ENCODE measurements around the gene EIF3K. TPM values are rescaled to one million over a fixed set of nuclear protein-coding genes. Genes with fewer than 3 reads are reported as not detected.

EIF3K gene
- total RNA-seq, 1 experiment from 2014 or later = 2,011 TPM

DNA sequence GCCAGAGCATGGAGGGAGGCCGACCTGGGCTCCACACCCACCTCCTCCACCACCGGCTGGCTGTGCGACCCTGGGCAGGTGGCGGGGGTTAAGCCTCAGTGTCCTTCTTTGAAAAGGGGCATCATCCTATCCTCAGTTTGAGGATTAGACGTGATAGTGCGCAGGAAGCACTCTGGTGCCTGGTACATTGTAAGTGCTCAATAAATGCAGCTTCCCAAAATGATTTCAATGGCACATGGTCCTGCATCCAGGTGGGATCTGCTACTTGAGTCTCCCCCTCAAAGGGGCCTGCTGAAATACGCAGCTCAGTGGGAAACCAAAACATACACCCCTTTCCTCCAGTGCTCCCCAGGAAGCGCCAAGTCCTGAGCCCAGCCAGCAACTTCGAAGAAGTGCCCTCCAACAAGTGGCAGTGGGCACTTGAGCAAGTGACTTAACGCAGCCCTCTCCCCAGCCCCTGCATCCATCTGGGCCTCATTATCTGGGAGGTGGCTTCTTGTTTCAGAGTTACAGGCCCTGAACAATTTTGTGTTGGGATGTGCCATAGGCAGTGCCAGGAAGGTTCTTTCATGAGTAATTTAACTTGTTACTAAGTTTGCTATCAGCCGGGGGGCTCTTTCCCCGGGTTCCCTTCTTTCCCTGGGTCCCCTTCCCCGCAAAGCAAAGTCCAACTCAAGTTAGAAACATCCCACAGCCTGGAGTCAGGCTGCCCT lies 46.4 kb downstream of the EIF3K start:
- Histone ChIP-seq H3K4me3 (ENCODE audit: low read depth in 2 of 2, low read length in 2 of 2) (no peak overlapping the region; a peak in 1 of 4 replicates), H3K27ac (ENCODE audit: low read length) (peak overlapping the region; percentile 96), H3K36me3 (ENCODE audit: control insufficient read depth, insufficient read depth, low read length) (peaks cover 16% of the 10 kb centered on the region), H3K9me3 (ENCODE audit: control insufficient read depth, insufficient read depth, low read depth, low read length) (no peaks in the 10 kb centered on the region), H3K4me1 (ENCODE audit: control insufficient read depth, insufficient read depth, low read length) (peaks cover 100% of the 10 kb centered on the region), H3K27me3 (ENCODE audit: control insufficient read depth, insufficient read depth, low read length) (no peaks in the 10 kb centered on the region)
- CTCF ChIA-PET = interaction anchor here (0.6 to 0.8 kb wide), 2 partner anchors 31 to 118 kb away, joined by 4 to 5 read pairs; no protein-coding TSS in a partner anchor
- POLR2A ChIA-PET = interaction anchor here (0.6 to 3.7 kb wide), 6 partner anchors 16 to 60 kb away, joined by 3 to 23 read pairs (median 6); partner anchors contain the start of gene ACTN4
- ATAC-seq (no peak), DNase-seq (ENCODE audit: low read depth, low spot score) (no peak)
- in situ Hi-C loops (cut with HindIII; ENCODE audit: low pct_unique_long_range_greater_than_20kb, low sequenced_read_pairs) = loop anchor here (25.0 kb wide), 2 partner anchors 1122 to 1672 kb away; partner anchors contain the start of genes C19orf47, LEUTX and PLD3
- intact Hi-C loops (cut with micrococcal nuclease; ENCODE audit: unreplicated experiment) = no loop called here
- TF ChIP-seq TCF7L2 (IDR thresholded peaks at IDR 0.05; ENCODE audit: low read depth, low read length) (no peak), POLR2AphosphoS5 (IDR thresholded peaks at IDR 0.05; ENCODE audit: low read depth, low read length) (no peak), SIN3A (IDR thresholded peaks at IDR 0.05; ENCODE audit: borderline replicate concordance, insufficient read depth, low read depth, low read length) (no peak)
- TF ChIP-seq, protein P1, sequence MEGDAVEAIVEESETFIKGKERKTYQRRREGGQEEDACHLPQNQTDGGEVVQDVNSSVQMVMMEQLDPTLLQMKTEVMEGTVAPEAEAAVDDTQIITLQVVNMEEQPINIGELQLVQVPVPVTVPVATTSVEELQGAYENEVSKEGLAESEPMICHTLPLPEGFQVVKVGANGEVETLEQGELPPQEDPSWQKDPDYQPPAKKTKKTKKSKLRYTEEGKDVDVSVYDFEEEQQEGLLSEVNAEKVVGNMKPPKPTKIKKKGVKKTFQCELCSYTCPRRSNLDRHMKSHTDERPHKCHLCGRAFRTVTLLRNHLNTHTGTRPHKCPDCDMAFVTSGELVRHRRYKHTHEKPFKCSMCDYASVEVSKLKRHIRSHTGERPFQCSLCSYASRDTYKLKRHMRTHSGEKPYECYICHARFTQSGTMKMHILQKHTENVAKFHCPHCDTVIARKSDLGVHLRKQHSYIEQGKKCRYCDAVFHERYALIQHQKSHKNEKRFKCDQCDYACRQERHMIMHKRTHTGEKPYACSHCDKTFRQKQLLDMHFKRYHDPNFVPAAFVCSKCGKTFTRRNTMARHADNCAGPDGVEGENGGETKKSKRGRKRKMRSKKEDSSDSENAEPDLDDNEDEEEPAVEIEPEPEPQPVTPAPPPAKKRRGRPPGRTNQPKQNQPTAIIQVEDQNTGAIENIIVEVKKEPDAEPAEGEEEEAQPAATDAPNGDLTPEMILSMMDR (IDR thresholded peaks at IDR 0.05) = no peak
- TF ChIP-seq, protein P2, sequence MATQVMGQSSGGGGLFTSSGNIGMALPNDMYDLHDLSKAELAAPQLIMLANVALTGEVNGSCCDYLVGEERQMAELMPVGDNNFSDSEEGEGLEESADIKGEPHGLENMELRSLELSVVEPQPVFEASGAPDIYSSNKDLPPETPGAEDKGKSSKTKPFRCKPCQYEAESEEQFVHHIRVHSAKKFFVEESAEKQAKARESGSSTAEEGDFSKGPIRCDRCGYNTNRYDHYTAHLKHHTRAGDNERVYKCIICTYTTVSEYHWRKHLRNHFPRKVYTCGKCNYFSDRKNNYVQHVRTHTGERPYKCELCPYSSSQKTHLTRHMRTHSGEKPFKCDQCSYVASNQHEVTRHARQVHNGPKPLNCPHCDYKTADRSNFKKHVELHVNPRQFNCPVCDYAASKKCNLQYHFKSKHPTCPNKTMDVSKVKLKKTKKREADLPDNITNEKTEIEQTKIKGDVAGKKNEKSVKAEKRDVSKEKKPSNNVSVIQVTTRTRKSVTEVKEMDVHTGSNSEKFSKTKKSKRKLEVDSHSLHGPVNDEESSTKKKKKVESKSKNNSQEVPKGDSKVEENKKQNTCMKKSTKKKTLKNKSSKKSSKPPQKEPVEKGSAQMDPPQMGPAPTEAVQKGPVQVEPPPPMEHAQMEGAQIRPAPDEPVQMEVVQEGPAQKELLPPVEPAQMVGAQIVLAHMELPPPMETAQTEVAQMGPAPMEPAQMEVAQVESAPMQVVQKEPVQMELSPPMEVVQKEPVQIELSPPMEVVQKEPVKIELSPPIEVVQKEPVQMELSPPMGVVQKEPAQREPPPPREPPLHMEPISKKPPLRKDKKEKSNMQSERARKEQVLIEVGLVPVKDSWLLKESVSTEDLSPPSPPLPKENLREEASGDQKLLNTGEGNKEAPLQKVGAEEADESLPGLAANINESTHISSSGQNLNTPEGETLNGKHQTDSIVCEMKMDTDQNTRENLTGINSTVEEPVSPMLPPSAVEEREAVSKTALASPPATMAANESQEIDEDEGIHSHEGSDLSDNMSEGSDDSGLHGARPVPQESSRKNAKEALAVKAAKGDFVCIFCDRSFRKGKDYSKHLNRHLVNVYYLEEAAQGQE (IDR thresholded peaks at IDR 0.05; ENCODE audit: insufficient read depth in 1 of 2, low read depth in 2 of 2, low read length in 1 of 2) = no peak
- BruUV-seq (replicated peaks) = no TSS peak

DNA sequence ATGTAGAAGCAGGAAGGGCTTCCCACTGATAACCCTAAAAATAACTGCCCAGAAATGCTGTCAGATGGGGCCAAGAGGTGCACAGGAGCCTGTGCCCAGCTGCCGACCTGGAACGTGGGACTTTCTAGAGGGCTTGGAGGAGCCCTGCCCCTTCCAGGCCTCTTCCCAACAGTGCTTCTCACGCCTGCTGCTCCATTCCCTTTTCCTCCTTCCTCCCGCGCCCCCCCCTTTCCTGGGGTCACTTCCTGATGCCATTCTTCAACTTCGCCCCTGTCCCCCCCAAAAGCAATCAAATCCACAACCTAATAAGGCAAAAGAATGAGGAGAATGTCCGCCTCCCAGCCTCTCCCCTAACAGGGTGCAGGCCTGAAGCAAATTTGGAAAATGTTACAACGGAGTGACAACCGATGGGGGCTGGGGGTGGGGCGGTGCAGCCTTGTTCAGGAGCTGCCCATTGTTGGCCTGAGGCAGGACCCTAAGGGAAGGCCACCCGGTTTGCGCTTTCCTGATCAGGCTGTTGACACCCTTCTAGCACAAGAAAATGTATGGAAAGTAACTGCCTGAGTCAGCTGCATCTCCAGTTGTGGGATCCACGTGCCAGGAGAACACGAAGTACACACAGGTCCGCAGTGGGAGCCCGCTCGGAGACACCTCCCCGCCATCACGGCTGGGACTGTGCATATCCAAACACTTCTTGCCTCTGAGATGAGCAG lies 47.1 kb downstream of the EIF3K start:
- in situ Hi-C loops (cut with HindIII; ENCODE audit: low pct_unique_long_range_greater_than_20kb, low sequenced_read_pairs) (loop anchor here (25.0 kb wide), 2 partner anchors 1121 to 1671 kb away; partner anchors contain the start of genes C19orf47, LEUTX and PLD3), intact Hi-C loops (cut with micrococcal nuclease; ENCODE audit: unreplicated experiment) (no loop called here)
- no TSS peak for BruUV-seq (replicated peaks)
- DNase-seq (ENCODE audit: low read depth, low spot score) (no peak), ATAC-seq (peak; percentile 17)
- CTCF ChIA-PET = interaction anchor here (1.4 kb wide), 1 partner anchor 1656 kb away, joined by 4 read pairs; no protein-coding TSS in a partner anchor
- Histone ChIP-seq H3K36me3 (ENCODE audit: control insufficient read depth, insufficient read depth, low read length) (peaks cover 15% of the 10 kb centered on the region), H3K27me3 (ENCODE audit: control insufficient read depth, insufficient read depth, low read length) (no peaks in the 10 kb centered on the region), H3K27ac (ENCODE audit: low read length) (peak overlapping the region; percentile 96), H3K9me3 (ENCODE audit: control insufficient read depth, insufficient read depth, low read depth, low read length) (no peaks in the 10 kb centered on the region), H3K4me1 (ENCODE audit: control insufficient read depth, insufficient read depth, low read length) (peaks cover 100% of the 10 kb centered on the region), H3K4me3 (ENCODE audit: low read depth in 2 of 2, low read length in 2 of 2) (peak overlapping the region in 1 of 2 experiments; percentile 12; a peak in 1 of 4 replicates)
- TF ChIP-seq, protein P2 (IDR thresholded peaks at IDR 0.05; ENCODE audit: insufficient read depth in 1 of 2, low read depth in 2 of 2, low read length in 1 of 2) = no peak
- TF ChIP-seq, protein P1 (IDR thresholded peaks at IDR 0.05) = no peak
- TF ChIP-seq TCF7L2 (IDR thresholded peaks at IDR 0.05; ENCODE audit: low read depth, low read length) = no peak
- no peak for TF ChIP-seq POLR2AphosphoS5 (IDR thresholded peaks at IDR 0.05; ENCODE audit: low read depth, low read length)
- no peak for TF ChIP-seq SIN3A (IDR thresholded peaks at IDR 0.05; ENCODE audit: borderline replicate concordance, insufficient read depth, low read depth, low read length)
- POLR2A ChIA-PET = interaction anchor here (0.6 to 2.0 kb wide), 9 partner anchors 10 to 1320 kb away, joined by 3 to 11 read pairs (median 6); no protein-coding TSS in a partner anchor
